Stimulated activated CD4-positive, alpha-beta T cell treated with anti-CD3 and anti-CD28 coated beads, Interleukin-4, amount 100 ng/mL, for 1 hour (primary cell): ENCODE data around the gene PFDN2.
A peak's percentile ranks its signal among the peaks of the same experiment; 100 is the strongest.
"Not testable (repeated sequence)": the region's sequence is repeated elsewhere in the genome, so short reads cannot be mapped to it uniquely, and the experiment has no call there.

ENCODE experiments used
- DNase-seq: peaks from one replicate; pipeline ENCODE4 v3.0.0-alpha.2; 2020

Gene PFDN2

DNA sequence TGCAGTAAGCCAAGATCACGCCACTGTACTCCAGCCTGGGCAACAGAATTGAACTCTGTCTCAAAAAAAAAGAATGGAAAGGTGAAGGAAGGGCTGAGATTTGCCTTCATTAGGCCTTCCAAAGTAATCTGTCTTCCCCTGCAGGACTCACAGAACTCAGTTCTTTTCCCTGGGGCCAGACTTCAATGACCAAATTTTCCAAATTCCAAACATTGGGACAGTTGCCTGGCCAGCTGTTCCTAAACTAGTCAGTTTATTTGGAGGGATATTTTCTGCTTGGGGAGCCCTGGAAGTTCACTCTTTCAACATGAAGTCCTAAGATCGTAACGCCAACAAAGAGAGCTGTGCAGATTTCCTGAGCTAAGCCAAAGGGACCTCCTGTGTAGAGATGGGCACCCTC is 20.0 kb upstream of the PFDN2 start:
- no peak for DNase-seq

DNA sequence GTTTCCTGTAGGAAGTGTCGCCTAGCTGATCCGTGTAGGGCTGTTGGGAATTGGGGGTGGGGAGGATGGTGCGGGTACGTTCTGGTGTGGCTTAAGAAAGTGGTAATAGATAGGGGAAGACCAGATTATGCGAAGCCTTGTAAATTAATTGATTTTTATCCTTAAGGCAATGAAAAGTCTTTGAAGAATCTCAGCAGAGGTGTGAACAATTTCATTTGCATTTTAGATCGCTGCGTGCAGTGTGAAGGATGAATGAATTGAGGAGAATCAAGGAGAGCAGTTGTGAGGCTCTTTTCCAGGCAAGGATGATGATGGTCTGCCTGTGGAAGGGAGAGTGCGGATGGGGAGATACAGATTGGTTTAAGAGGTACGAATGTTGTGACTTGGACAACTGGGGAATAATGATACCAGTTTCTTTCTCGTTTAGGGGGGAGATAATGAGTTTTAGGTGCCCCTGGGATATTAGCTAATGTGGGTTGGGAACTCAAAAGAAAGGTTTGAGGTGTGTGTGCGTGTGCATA is 15.4 kb upstream of the PFDN2 start:
- no peak for DNase-seq

DNA sequence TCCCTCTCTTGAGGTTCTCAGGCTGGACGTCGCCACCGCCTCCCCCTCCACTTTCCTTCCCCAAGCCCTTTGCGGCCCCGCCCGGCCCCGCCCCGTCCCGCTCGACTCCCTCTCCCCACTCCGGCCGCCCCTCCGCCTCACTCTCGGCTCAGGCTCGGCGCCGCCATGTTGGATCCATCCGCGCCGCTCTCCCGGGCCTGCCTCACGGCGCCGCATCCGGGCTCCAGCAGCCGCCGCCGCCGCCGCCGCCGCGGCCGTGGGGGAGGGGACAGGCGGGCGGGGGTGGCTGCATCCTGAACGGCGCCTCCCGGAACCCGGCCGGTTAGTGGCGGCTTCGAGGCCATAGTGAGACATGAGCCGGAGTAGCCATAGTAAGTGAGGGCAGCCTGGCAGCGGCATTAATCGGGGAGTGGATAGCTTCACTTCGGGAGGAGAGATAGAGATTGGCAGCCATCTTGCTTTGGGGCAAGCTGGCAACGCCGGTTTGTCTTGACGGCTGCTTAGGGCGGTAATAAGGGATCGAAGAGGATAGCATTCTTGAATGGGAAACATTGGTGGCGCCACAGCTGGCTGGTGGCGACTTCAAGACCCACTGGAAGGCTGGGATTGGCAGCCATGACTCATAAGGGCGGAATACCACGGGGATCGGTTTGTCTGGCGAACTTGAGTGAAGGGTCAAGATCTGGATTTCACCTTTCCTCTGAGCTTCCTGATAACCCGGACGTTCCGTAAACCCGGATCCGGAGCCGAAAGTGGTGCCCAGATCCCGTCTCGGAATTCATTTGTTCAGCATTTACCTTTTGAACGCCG is 14.8 kb upstream of the PFDN2 start, which contains the start of gene DEDD:
TSS of gene DEDD (minus strand) at position 258 of the 810 bp plus-strand sequence. CDS start 8,205 bp downstream, outside the sequence.
- DNase-seq = peak; percentile 89

DNA sequence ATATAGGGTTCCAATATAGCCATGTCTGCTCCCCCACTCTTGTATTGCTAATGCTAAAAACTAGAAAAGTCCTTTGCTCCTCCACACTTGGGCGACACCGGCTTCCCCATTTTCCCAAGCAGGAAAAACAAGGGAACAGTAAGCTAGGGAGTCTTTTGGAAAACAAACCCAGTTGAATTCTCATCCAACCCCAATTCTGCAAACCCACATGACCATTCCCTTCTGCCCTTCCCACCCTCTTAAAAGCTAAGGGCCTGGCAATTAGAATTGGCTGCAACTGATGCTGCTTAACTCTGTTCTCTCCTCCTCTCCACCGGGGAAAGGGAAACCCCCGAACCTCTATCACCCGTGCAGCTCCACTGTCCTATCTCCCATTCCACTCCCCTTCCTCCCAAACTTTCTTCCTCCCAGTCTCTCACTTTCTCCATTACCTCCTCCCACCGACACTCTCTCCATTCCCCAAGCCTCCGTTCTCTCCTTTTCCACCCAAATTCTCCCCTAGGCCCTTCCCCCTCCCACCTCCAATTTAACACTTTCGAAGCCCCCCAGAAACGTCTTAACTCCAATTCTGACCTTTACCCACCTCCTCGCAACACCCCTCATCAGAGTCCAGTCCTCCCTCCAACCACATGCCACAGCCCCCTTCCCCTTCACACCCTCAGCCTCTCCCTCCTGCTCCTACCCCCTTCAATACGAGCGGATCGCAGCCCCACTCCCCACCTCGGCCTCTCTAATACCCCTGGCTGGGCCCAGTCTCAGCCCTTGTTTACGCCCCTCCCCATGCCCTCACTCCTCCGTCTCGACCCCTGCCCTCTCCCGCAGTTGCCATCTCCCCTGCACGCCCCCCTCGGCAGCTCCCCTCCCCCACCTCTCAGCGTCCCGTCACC is 13.9 kb upstream of the PFDN2 start:
- no peak for DNase-seq

- DNase-seq = no peak
These were observed 12.4 kb upstream of the PFDN2 start for GRCh38 chr1:161130266-161130665.

DNA sequence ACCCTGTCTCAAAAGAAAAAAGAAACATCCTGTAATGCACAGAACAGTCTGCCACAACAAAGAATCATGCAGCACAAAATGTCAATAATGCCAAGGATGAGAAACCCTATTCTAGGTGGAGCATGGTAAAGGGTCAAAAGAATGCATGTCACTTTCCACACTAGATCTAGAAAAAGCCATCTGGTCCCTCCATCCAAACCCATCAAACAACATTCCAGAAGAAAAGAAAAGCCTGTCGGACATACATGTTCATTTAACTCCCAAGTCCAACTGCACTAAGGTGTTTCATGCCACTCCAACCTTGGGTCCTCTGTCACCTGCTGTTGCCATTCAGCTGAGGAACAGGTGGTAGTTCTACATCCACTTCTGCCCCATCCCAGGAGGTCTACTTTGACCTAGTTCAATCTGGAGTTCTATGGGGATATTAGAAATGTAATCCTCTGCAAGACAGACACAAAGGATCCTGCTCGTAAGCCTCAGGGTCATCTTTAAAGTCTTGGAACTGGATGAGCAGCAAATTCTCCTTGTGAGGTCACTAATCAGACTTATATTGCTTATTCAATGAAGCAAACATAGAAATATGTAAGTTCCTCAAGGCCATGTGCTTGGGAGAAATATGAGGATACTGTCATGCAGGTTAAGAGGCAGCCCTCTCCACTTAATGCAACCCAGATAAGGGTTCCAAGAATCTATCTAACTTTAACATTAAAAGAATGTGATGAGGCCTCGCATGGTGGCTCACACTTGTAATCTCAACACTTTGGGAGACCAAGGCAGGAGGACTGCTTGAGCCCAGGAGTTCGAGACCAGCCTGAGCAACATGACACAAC is 11.0 kb upstream of the PFDN2 start:
- DNase-seq = no peak

DNA sequence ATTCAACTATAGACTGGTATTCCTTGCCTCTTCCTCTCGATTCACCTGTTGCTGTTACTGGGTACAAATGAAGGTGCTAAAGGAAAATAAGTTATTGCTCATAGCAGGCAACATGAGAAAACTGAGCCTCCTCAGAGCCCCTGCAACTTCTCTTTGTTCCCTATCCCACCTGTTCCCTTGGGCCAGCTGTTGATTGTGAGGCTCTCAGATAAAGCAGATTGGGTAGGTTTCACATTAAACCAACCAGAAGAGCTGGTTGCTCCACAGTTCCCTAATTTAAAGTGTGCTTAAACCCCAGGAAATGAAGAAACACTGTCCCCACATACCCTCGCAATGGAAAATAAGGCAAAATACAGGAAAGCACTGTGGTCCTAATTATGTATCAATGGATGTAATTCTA is 9.8 kb upstream of the PFDN2 start:
- no peak for DNase-seq

- DNase-seq = no peak
These were observed 5.1 kb upstream of the PFDN2 start for GRCh38 chr1:161122967-161123366.

DNA sequence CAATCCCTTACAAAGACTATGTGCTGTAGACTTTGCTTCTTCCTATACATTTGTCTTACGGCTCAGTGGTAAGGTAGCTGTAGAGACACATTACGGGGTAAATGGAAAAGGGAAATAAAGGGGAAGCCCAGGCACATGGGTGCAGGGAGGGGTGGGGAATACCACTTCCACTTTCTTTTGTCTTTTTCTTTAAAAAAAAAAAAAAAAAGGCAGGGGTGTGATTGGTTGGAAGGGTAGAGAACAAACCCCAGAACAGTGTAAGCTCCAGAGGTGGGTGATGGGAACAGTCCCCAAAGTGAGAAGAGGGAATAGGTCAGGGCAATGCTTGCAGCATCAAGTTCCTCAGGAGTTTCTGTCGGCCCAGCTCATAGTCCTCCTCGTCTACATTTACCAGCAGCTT is 4.0 kb upstream of the PFDN2 start:
- DNase-seq = no peak

DNA sequence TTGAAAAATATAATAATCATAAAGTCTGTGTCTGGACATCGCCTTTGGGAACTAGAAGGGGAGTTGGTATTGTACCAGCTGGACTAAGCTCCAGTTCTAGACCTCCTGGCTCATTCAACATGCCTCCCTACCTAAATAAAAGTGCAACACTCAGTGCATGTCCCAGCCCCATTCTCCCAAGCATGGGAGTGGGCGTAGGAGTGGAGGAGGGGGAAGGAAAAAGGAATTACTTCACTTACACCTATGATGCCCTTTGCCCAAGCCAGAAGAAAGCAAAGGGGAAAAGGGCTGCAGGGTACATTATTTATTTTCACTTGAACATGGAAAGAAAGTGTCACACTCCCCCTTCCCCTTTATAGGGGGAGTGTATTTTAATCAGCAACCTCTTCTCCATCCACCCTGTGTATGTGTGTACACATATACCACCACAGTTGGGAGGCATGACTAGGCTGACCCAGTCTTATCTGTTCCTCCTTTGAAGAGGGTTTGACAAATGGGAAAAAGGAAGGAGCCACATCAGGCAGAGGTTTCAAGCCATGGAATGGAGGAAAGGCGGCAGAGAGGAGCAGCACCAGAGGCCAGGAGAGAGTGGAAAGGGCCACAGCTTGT is 3.3 kb upstream of the PFDN2 start:
- DNase-seq = no peak

DNA sequence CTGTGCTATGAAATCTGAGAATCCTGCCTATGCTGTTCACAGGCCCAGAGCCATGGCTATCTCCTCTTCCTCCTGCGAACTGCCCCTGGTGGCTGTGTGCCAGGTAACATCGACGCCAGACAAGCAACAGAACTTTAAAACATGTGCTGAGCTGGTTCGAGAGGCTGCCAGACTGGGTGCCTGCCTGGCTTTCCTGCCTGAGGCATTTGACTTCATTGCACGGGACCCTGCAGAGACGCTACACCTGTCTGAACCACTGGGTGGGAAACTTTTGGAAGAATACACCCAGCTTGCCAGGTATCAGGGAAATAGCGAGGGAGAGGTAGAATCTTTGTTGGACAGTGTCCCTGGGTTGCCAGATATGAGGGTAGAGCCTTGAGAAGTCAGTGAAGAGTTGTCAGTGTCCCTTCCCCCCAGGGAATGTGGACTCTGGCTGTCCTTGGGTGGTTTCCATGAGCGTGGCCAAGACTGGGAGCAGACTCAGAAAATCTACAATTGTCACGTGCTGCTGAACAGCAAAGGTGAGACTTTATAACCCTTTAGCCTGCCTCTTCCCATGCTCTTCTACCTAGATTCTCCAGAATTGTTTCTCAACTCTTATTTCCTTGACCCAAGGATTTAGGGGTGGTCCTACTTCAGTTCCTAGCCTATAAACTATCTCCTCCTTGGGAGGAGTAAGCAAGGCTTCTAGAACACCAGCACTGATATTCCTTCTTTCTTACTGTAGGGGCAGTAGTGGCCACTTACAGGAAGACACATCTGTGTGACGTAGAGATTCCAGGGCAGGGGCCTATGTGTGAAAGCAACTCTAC is 1.5 kb upstream of the PFDN2 start:
- peak; percentile 66 for DNase-seq

DNA sequence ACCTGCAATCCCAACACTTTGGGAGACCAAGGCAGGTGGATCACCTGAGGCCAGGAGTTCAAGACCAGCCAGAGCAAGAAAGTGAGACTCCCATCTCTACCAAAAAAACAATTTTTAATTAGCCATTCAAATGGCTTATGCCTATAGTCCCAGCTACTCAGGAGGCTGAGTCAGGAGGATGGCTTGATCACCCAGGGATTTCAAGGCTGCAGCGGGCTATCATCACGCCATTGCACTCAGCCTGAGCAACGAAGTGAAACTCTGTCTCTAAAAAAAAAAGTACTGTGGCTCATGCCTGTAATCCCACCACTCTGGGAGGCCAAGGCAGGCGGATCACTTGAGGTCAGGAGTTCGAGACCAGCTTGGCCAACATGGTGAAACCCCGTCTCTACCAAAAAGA is 1.9 kb downstream of the PFDN2 start:
- DNase-seq = not testable (repeated sequence)

DNA sequence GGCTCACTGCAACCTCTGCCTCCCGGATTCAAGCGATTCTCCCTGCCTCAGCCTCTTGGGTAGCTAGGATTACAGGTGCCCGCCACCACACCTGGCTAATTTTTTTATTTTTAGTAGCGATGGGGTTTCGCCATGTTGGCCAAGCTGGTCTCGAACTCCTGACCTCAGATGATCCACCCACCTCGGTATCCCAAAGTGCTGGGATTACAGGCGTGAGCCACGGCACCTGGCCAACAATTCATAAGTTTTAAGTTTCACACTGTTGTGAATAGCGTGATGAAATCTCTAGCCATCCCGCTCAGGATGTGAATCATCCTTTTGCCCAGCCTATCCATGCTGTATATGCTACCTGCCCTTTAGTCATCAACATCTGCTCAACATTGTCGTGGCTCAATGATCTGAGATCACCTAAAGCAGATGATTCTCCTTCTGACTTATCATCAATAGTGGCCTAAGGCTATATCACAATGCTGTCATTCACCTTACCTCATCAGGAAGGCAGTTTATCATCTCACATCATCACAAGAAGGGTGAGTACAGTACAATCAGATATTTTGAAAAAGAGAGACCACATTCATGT is 2.6 kb downstream of the PFDN2 start:
- no peak for DNase-seq

GRCh38 chr1:161114556-161114955 is 3.3 kb downstream of the PFDN2 start:
- no peak for DNase-seq

GRCh38 chr1:161113915-161114314 is 3.9 kb downstream of the PFDN2 start:
- DNase-seq = no peak

DNA sequence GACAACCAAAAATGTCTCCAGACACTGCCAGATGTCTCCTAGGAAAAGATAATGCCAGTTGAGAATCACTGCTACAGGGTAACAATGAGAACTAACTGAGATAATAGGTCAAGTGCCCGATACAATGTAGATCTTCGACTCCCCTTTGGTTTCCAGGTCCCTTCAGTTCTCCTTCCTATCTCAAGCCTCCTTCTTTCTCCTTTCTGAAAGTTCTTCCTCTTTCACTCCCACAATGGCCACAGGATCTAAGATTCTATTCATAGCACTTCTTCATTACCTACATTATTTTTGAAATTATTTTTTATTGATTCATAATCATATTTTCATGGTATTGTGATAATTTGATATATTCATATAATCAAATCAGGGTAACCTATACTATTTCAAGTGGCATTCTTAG is 6.3 kb downstream of the PFDN2 start:
- no peak for DNase-seq

DNA sequence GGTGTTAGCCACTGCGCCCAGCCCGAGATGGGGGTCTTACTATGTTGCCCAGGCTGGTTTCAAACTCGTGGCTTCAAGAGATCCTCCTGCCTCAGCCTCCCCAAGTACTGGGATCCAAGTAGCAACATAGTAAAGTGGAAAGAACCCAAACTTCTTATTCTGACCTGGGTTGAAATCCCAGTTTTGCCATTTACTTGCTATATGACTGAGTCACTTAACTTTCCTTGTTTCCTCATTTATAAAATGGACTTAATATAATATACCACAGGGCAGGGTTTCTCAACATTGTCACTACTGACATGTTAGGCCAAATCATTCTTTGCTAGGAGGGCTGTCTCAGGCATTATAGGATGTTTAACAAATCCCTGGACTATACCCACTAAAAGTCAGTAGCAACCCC is 6.7 kb downstream of the PFDN2 start:
- no peak for DNase-seq

GRCh38 chr1:161106431-161106830 is 11.4 kb downstream of the PFDN2 start:
- DNase-seq = no peak

GRCh38 chr1:161100556-161100955 is 17.3 kb downstream of the PFDN2 start:
- DNase-seq = no peak

GRCh38 chr1:161099090-161099802 is 18.6 kb downstream of the PFDN2 start:
- DNase-seq = no peak
